Natural killer cell (primary cell): Measurements from ENCODE around the gene CTPS2. TPM values are rescaled to one million over a fixed set of nuclear protein-coding genes. Genes with fewer than 3 reads are reported as not detected.

Experiments
- ATAC-seq, 3 donors: fragments of 150-1000 bp in 2 of 3; fragments of 200-7000 bp in 1 of 3; cut with Tn5 transposase; 1 replicate in 1 of 3; 2 replicates in 2 of 3; pipeline ENCODE4 v1.10.0; 2021; ENCODE audit warnings: mild to moderate bottlenecking in 2 of 3, moderate library complexity in 2 of 3
- DNase-seq, 2 donors: peaks; one replicate each; pipeline versions ENCODE4 v3.0.0 to v3.0.0-alpha.2; 2013 to 2021; ENCODE audit warnings: mixed read lengths in 1 of 2
- H3K27ac ChIP-seq: one replicate; pipeline ENCODE4 v1.5.1; 2013; ENCODE audit warnings: mild to moderate bottlenecking, low read length
- H3K27me3 ChIP-seq: one replicate; pipeline ENCODE4 v1.6.1; 2013; ENCODE audit warnings: low read length; ENCODE audit not compliant: control insufficient read depth, insufficient read depth
- H3K36me3 ChIP-seq: one replicate; pipeline ENCODE4 v1.6.1; 2013; ENCODE audit warnings: low read length; ENCODE audit not compliant: control insufficient read depth, insufficient read depth
- H3K4me1 ChIP-seq: one replicate; pipeline ENCODE4 v1.6.1; 2013; ENCODE audit warnings: low read length; ENCODE audit not compliant: control insufficient read depth, insufficient read depth
- H3K4me3 ChIP-seq: one replicate; pipeline ENCODE4 v1.5.1; 2013; ENCODE audit warnings: low read length
- H3K9me3 ChIP-seq: one replicate; pipeline ENCODE4 v1.6.1; 2013; ENCODE audit warnings: low read length; ENCODE audit not compliant: control insufficient read depth, insufficient read depth
- H3K27ac Mint-ChIP-seq, 2 donors: one replicate each; pipeline ENCODE4 v1.8.0; 2022; ENCODE audit warnings: mild to moderate bottlenecking in 2 of 2, mixed read lengths in 2 of 2, moderate library complexity in 1 of 2
- H3K27me3 Mint-ChIP-seq, 2 donors: one replicate each; pipeline ENCODE4 v1.8.0; 2022; ENCODE audit warnings: low read depth in 2 of 2, mixed read lengths in 2 of 2
- H3K36me3 Mint-ChIP-seq: one replicate; pipeline ENCODE4 v1.8.0; 2022; ENCODE audit warnings: mixed read lengths
- H3K4me1 Mint-ChIP-seq, 2 donors: one replicate each; pipeline ENCODE4 v1.8.0; 2022; ENCODE audit warnings: mixed read lengths in 2 of 2
- H3K4me3 Mint-ChIP-seq: one replicate; pipeline ENCODE4 v1.8.0; 2022; ENCODE audit warnings: mild to moderate bottlenecking, moderate library complexity, mixed read lengths
- H3K9me3 Mint-ChIP-seq, 2 donors: one replicate each; pipeline ENCODE4 v1.8.0; 2022; ENCODE audit warnings: mixed read lengths in 2 of 2
- WGBS: methylation state at CpG from one replicate; pipeline ENCODE4 v1.1.7; 2013; ENCODE audit warnings: missing lambda C conversion rate; ENCODE audit not compliant: insufficient coverage; 5-methylcytosine and 5-hydroxymethylcytosine counted together
- intact Hi-C: fragments of 100-400 bp; cut with micrococcal nuclease; formaldehyde crosslinking; loops from one replicate; pipeline ENCODE4 v1.14.2; 2022
- total RNA-seq, 4 donors: library from RNA; stranded (reverse); fragments of 120-200 nt in 1 of 4; gene quantifications; one replicate each; pipeline versions ENCODE4 v1.2.3 to v1.2.4, GENCODE V29; 2013 to 2022
- TF ChIP-seq, protein P1 (sequence below): fragments of 200-600 bp; IDR thresholded peaks from one replicate; pipeline ENCODE4 v1.8.0; 2022; ENCODE audit warnings: antibody characterized with exemption

Gene CTPS2
- total RNA-seq, 3 donors from 2014 or later (not counting 1 experiment from before 2014, with no cell fraction given): 3.6 to 6.0 (median 5.2) TPM

DNA sequence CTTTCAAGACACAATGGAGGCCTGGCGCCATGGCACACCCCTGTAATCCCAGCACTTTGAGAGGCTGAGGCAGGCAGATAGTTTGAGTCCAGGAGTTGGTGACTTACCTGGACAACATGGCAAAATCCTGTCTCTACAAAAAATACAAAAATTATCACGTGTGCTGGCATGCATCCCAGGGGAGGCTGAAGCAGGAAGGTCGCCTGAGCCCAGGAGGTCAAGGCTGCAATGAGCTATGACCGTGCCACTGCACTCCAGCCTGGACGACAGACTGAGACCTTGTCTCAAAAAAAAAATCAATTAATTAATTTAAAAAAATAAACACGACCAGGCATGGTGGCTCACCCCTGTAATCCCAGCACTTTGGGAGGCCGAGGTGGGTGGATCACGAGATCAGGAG, 2.0 kb upstream of the CTPS2 start:
- no peak overlapping the region for H3K27ac Mint-ChIP-seq
- no peak for ATAC-seq
- no peak for DNase-seq
- H3K27me3 ChIP-seq: no peaks in the 10 kb centered on the region
- no peak overlapping the region for H3K27ac ChIP-seq
- peaks cover 8 to 21% of the 10 kb centered on the region in 2 donors for H3K4me1 Mint-ChIP-seq
- no peaks in the 10 kb centered on the region for H3K36me3 Mint-ChIP-seq
- H3K9me3 ChIP-seq: no peaks in the 10 kb centered on the region
- peaks cover 18% of the 10 kb centered on the region for H3K4me1 ChIP-seq
- peaks cover 3 to 18% of the 10 kb centered on the region in 2 donors for H3K27me3 Mint-ChIP-seq
- no peak overlapping the region for H3K4me3 ChIP-seq
- 96% methylated on average over 8 of the region's 8 CpGs for whole genome bisulfite sequencing
- intact Hi-C loops: no loop called here
- H3K9me3 Mint-ChIP-seq: no peaks in the 10 kb centered on the region
- TF ChIP-seq, protein P1, sequence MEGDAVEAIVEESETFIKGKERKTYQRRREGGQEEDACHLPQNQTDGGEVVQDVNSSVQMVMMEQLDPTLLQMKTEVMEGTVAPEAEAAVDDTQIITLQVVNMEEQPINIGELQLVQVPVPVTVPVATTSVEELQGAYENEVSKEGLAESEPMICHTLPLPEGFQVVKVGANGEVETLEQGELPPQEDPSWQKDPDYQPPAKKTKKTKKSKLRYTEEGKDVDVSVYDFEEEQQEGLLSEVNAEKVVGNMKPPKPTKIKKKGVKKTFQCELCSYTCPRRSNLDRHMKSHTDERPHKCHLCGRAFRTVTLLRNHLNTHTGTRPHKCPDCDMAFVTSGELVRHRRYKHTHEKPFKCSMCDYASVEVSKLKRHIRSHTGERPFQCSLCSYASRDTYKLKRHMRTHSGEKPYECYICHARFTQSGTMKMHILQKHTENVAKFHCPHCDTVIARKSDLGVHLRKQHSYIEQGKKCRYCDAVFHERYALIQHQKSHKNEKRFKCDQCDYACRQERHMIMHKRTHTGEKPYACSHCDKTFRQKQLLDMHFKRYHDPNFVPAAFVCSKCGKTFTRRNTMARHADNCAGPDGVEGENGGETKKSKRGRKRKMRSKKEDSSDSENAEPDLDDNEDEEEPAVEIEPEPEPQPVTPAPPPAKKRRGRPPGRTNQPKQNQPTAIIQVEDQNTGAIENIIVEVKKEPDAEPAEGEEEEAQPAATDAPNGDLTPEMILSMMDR: no peak
- peak overlapping the region; percentile 13 for H3K4me3 Mint-ChIP-seq
- H3K36me3 ChIP-seq: no peaks in the 10 kb centered on the region

DNA sequence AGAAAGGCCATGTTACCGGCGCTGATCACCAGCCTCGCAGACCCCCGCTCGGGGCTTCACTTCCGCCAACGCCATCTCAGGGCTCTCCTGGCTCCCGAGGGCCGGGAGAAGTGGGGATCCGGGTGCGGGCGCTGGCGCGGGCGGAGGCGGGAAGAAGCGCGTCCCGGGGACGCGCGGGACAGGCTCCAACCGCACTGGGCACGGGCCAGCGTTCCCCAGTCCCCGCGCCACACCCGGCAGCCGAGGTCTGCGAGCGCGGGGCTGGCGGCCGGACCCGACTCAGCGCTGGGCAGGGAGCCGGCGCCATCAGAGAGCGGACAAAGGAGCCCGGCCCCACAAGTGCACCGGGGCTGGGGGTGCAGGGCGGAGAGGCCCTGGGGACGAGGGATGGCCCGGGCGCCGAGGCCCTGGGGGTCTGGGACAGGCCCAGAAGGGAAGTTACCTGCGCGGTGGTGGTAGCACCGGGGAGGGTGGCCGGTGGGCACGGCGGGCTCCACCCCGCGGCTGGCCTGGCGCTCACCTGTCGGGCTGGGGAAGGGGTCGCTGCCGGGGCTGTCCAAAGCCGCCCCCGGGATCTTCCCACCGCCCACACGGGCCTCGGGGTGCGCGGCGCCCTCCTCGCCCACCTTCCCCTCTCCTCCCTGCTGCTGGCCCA, 449 bp downstream of the CTPS2 start:
- Histone ChIP-seq H3K4me3 (peak overlapping the region; percentile 63), H3K4me1 (peaks cover 15% of the 10 kb centered on the region), H3K9me3 (no peaks in the 10 kb centered on the region), H3K36me3 (no peaks in the 10 kb centered on the region), H3K27me3 (no peaks in the 10 kb centered on the region), H3K27ac (peak overlapping the region; percentile 30)
- peaks cover 0 to 14% of the 10 kb centered on the region in 2 donors for H3K4me1 Mint-ChIP-seq
- intact Hi-C loops: no loop called here
- ATAC-seq: peak; percentile 27 to 52 (median 50)
- H3K27ac Mint-ChIP-seq: peak overlapping the region in 1 of 2 donors; percentile 85
- no peaks in the 10 kb centered on the region for H3K9me3 Mint-ChIP-seq
- WGBS: under 1% methylated on average over 65 of the region's 67 CpGs
- no peaks in the 10 kb centered on the region for H3K36me3 Mint-ChIP-seq
- DNase-seq: peak in 1 of 2 donors; percentile 22
- TF ChIP-seq, protein P1: no peak
- peaks cover 3 to 18% of the 10 kb centered on the region in 2 donors for H3K27me3 Mint-ChIP-seq
- H3K4me3 Mint-ChIP-seq: peak overlapping the region; percentile 89

DNA sequence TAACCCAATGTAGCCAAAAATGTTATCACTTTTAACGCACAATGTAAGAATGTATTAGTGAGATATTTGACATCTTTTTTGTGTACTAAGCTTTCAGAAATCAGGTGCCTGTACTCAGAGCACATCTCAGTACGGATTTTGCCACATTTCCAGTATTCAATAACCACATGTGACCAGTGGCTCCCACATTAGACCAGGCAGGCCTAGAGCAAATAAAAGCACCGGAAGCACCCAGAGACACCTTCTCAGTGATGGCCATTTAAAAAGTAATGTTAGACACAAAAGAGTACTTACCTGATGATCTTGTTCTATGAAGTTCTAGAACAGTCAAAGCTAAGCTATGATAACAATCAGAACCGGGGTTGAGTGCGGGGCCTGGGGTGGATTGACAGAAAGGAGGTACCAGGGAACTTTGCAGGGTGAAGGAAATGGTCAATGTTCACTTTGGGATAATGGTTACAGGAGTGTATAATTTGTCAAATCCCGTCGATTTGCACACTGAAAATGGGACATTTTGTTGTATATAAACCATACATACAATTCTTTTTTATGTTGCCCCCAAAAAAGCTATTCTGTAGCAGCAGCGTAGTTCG, 1.2 kb downstream of the CTPS2 start:
- no peaks in the 10 kb centered on the region for H3K36me3 ChIP-seq
- peak overlapping the region; percentile 85 for H3K4me3 Mint-ChIP-seq
- DNase-seq: no peak
- no peak for ATAC-seq
- peaks cover 0 to 14% of the 10 kb centered on the region in 2 donors for H3K4me1 Mint-ChIP-seq
- peak overlapping the region; percentile 7 to 84 for H3K27ac Mint-ChIP-seq
- peak overlapping the region; percentile 63 for H3K4me3 ChIP-seq
- H3K9me3 Mint-ChIP-seq: no peaks in the 10 kb centered on the region
- H3K27ac ChIP-seq: peak overlapping the region; percentile 30
- intact Hi-C loops: no loop called here
- peaks cover 3 to 18% of the 10 kb centered on the region in 2 donors for H3K27me3 Mint-ChIP-seq
- no peaks in the 10 kb centered on the region for H3K27me3 ChIP-seq
- WGBS: 56% methylated on average over 5 of the region's 9 CpGs
- TF ChIP-seq, protein P1: no peak
- H3K4me1 ChIP-seq: peaks cover 15% of the 10 kb centered on the region
- no peaks in the 10 kb centered on the region for H3K9me3 ChIP-seq
- no peaks in the 10 kb centered on the region for H3K36me3 Mint-ChIP-seq
